Kidney epithelial cell (primary cell): ENCODE results near the gene HHAT. TPM values are rescaled to one million over a fixed set of nuclear protein-coding genes. Genes with fewer than 3 reads are reported as not detected.

ENCODE experiments used
- DNase-seq: peaks from one replicate; pipeline ENCODE4 v3.0.0-alpha.2; 2010; ENCODE audit warnings: low read depth
- H3K27me3 ChIP-seq: 2 replicates; pipeline ENCODE4 v1.6.0; 2011; ENCODE audit warnings: low read length; ENCODE audit not compliant: control insufficient read depth, insufficient read depth
- H3K36me3 ChIP-seq: 2 replicates; pipeline ENCODE4 v1.5.1; 2011; ENCODE audit warnings: low read length; ENCODE audit not compliant: control insufficient read depth, insufficient read depth
- H3K4me3 ChIP-seq: 2 replicates; pipeline ENCODE4 v1.5.1; 2011; ENCODE audit warnings: low read depth, mild to moderate bottlenecking, control low read depth, low read length
- total RNA-seq: library from RNA; depleted of rRNA; stranded (reverse); fragments of >200 nt; gene quantifications from 2 replicates; pipeline ENCODE4 v1.2.3, GENCODE V29; 2015
- TF ChIP-seq, protein P1 (sequence below): IDR thresholded peaks from 2 replicates; pipeline ENCODE4 v1.5.1; 2011; ENCODE audit warnings: mild to moderate bottlenecking, moderate library complexity, low read length, control low read depth, inconsistent platforms; ENCODE audit not compliant: insufficient read depth, poor library complexity, severe bottlenecking

The HHAT gene
- total RNA-seq, 1 donor from 2014 or later, result 15.0 TPM

DNA sequence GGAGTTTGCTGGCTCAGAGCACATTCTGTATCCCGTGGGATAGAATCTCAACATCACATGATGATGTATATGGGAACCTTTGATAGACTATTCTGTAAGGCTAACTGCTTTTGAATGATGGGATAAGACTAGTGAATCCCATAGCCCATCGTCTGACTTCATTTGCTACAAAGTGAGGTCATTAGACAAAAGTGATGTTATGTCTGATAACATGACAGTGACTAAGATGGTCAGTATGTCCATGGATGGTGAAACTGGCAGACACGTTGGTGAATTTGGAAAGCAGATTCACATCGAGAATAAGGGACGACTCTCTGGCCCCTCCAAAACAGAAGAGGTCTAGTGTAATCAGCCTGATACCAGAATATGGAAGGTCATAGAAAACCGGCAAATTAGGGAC is 108.4 kb downstream of the HHAT start:
- H3K4me3 ChIP-seq, result no peak overlapping the region
- DNase-seq, result no peak
- H3K36me3 ChIP-seq, result no peaks in the 10 kb centered on the region
- no peaks in the 10 kb centered on the region for H3K27me3 ChIP-seq
- TF ChIP-seq, protein P1, sequence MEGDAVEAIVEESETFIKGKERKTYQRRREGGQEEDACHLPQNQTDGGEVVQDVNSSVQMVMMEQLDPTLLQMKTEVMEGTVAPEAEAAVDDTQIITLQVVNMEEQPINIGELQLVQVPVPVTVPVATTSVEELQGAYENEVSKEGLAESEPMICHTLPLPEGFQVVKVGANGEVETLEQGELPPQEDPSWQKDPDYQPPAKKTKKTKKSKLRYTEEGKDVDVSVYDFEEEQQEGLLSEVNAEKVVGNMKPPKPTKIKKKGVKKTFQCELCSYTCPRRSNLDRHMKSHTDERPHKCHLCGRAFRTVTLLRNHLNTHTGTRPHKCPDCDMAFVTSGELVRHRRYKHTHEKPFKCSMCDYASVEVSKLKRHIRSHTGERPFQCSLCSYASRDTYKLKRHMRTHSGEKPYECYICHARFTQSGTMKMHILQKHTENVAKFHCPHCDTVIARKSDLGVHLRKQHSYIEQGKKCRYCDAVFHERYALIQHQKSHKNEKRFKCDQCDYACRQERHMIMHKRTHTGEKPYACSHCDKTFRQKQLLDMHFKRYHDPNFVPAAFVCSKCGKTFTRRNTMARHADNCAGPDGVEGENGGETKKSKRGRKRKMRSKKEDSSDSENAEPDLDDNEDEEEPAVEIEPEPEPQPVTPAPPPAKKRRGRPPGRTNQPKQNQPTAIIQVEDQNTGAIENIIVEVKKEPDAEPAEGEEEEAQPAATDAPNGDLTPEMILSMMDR, result no peak

DNA sequence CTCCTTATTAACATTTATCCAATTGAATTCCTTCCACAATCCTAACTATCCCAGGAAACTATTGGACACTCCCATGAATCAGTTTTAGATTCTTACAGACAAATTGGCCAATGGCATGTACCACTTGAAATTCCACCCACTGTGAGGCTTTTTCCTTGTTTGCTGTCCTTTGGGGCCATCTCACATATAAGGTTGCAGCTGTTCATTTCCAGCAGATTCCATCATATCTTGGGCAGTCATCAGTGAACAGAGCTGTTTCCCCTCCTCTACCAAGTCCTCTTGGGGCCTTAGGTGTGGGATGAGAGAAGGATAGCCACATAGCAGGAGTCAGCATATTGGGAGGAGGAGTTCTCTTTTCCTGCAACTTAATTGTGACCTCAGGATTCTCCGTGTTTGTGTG is 109.1 kb downstream of the HHAT start:
- H3K36me3 ChIP-seq, result no peaks in the 10 kb centered on the region
- no peaks in the 10 kb centered on the region for H3K27me3 ChIP-seq
- no peak for DNase-seq
- H3K4me3 ChIP-seq, result no peak overlapping the region
- TF ChIP-seq, protein P1, result no peak

DNA sequence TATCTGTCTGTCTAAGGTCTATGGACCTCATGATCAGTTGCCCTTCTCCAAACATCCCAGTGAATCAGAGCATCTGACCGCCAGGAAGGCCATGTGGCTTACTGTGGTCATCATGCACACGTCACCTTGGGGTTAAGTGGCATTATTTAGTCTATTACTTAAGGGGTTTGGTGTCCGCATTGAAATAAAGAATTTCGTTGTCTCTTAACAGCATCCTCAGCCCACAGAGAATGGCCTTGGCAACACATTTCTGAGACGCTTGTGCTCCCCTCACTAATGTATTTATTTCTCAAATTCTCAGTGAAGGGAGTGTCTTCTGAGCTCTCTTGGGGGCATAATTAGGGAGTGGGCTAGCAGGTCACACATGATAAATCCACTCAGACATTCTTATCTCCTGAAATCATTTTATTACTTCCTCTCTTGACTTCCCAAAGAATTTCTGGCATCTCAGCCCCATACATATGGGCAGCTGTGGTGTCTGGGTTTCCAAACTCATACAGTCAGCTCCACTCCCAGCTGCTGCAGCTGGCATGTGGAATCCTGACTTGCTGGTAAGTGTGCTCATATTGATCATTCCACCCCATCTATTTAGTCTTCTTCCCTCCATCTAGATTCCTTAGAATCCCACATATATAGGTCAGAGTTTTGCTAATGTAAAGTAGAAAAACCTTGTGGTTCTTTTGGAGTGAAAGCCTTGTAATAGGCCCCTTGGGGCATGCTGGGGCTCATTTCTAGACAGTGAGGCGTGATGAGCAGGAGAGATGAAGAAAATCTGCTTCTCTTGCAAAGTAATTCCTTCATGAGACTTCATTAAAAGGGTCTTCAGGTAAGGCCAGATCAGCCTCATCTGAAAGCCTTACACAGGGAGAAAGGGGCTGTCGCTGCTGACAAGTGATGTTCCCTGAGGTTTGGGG is 110.5 kb downstream of the HHAT start:
- Histone ChIP-seq H3K27me3 (no peaks in the 10 kb centered on the region), H3K36me3 (no peaks in the 10 kb centered on the region), H3K4me3 (no peak overlapping the region)
- DNase-seq, result peak; percentile 96
- TF ChIP-seq, protein P1, result no peak

DNA sequence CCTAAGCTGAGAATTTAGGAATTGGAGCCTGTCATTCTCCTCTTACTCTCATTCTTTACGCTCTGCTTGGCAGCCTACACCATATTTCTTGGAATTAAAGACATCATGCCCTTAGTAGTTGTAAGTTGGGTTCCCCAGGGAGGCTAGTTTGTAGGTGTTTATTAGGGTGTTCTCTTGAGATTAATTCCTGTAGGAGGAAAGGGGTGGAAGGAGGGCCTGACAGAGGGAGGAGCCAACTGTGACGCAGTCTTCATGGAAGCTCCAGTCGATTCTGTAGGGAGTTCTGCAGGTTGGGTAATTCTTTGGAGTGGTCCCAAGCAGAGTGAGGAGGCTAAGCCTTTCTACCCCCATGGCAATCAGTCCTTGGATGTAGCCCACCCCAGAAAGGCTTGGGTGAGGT is 111.4 kb downstream of the HHAT start:
- no peak for DNase-seq
- H3K36me3 ChIP-seq, result no peaks in the 10 kb centered on the region
- TF ChIP-seq, protein P1, result no peak
- no peak overlapping the region for H3K4me3 ChIP-seq
- H3K27me3 ChIP-seq, result no peaks in the 10 kb centered on the region

DNA sequence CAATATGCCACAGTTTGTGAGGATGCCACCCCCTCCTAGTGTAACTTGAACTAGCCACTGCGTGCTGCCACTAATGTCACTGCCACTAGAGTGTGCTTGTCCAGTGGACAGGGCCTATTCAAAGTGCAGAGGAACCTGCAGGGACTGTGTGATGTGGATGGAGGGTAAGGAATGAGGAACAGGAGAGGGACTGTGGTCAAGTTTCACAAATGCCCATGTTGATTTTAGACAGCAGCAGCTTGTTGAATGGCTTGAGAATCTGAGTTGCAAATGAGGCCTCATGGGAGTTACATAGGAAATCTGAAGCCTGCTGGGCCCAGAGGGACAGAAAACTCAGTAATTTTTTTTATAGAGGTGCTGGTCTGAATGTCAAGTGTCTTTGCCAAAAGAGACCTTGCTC is 112.3 kb downstream of the HHAT start:
- DNase-seq, result no peak

More for the DNA sequence above, 112.3 kb downstream of the HHAT start:
- Histone ChIP-seq H3K4me3 (no peak overlapping the region), H3K27me3 (no peaks in the 10 kb centered on the region), H3K36me3 (no peaks in the 10 kb centered on the region)
- TF ChIP-seq, protein P1, result no peak
